Measurements from ENCODE around the gene GRIN2A.

DNA sequence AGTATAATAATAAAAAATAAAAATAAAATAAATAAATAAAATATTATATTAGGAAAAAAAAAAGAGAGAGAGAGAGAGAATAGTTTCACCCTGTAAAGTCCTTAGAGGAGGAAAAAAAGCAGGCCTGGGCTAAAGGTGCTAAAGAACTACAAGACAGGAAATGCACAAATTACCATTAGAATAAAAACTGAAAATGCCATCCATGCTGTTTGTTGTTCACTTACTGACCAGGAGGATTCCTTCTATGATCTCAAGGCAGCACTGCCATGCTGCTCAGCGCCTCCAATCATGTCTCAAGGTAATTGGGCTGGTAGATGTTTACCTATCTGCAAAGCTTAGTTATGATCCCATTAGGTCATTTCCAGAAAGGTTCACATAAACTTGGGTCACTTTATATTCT lies 201.2 kb downstream of the GRIN2A start:
- TF ChIP-seq POLR2A (IDR thresholded peaks at IDR 0.05) (no peak), CTCF (IDR thresholded peaks at IDR 0.05) (no peak)

Measured in gastroesophageal sphincter (tissue), 3 donors.